ENCODE measurements around the gene IKZF3.

DNA sequence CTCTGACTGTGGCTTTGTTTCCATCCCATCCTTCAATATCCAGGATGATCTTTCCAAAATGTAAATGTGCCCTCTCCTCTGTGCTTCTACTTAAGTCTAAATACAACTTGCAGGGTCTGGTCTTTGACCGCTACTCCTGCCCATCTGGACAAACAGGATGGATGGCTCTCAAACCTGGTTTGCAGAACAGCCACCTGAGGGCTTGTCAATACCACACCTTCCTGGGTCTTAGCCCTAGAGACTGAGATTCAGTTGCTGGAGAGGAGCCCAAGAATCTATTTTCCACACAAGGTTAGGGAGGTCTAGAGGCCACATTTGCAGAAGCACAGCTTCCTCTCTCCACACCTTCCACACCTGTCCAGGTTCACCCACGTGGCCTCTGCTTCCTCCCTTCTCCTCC lies 128.2 kb downstream of the IKZF3 start:
- TF ChIP-seq, protein P1, sequence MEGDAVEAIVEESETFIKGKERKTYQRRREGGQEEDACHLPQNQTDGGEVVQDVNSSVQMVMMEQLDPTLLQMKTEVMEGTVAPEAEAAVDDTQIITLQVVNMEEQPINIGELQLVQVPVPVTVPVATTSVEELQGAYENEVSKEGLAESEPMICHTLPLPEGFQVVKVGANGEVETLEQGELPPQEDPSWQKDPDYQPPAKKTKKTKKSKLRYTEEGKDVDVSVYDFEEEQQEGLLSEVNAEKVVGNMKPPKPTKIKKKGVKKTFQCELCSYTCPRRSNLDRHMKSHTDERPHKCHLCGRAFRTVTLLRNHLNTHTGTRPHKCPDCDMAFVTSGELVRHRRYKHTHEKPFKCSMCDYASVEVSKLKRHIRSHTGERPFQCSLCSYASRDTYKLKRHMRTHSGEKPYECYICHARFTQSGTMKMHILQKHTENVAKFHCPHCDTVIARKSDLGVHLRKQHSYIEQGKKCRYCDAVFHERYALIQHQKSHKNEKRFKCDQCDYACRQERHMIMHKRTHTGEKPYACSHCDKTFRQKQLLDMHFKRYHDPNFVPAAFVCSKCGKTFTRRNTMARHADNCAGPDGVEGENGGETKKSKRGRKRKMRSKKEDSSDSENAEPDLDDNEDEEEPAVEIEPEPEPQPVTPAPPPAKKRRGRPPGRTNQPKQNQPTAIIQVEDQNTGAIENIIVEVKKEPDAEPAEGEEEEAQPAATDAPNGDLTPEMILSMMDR (optimal IDR thresholded peaks at IDR 0.05 in 1 of 3, IDR thresholded peaks at IDR 0.05 in 1 of 3, conservative IDR thresholded peaks at IDR 0.05 in 1 of 3; ENCODE audit: extremely low read depth in 1 of 3, insufficient read depth in 2 of 3, low read length in 3 of 3) = no peak
- TF ChIP-seq EZH2 (IDR thresholded peaks at IDR 0.05; ENCODE audit: low read length) = no peak

Measured in keratinocyte (primary cell).